ENCODE data around the gene CREB3L4. TPM values are rescaled to one million over a fixed set of nuclear protein-coding genes. Genes with fewer than 3 reads are reported as not detected.

Gene CREB3L4
- total and polyA plus RNA-seq, 4 donors, result 4.4 to 10.3 (median 8.8) TPM

DNA sequence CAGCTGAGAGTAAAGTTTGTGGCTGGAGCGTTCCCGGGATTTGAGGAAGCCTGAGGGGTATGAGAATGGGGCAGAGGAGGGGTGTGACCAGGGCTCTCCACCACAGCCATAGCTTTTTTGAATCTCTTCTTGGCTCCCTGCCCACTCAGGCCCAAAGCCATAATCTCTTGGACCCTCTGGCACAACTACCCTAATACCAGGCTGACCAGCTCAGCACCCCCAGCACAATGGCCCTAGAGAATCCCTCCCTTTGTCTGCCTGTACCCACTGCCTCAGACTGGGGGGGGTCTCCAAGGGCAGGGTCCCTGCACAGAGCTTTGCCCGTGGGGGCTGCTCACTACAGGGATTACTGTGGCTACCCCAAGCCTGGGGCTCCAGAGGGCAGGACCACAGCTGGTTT is 28.7 kb upstream of the CREB3L4 start:
- 96% methylated on average over 3 of the region's 3 CpGs for WGBS
- H3K27ac ChIP-seq (ENCODE audit: low read depth in 1 of 2, low read length in 2 of 2), result no peak overlapping the region
- no peaks in the 10 kb centered on the region for H3K9me3 ChIP-seq (ENCODE audit: control insufficient read depth in 4 of 4, low read length in 3 of 4)
- TF ChIP-seq NR2F2 (IDR thresholded peaks at IDR 0.05) (no peak), YY1 (IDR thresholded peaks at IDR 0.05) (no peak), FOXA1 (IDR thresholded peaks at IDR 0.05) (no peak), RAD21 (IDR thresholded peaks at IDR 0.05) (no peak), GABPA (IDR thresholded peaks at IDR 0.05 in 1 of 2, conservative IDR thresholded peaks at IDR 0.05 in 1 of 2) (no peak), FOXA2 (IDR thresholded peaks at IDR 0.05) (no peak), EGR1 (IDR thresholded peaks at IDR 0.05; ENCODE audit: low read depth in 2 of 2) (no peak)
- TF ChIP-seq, protein P1, sequence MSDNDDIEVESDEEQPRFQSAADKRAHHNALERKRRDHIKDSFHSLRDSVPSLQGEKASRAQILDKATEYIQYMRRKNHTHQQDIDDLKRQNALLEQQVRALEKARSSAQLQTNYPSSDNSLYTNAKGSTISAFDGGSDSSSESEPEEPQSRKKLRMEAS (IDR thresholded peaks at IDR 0.05), result no peak
- TF ChIP-seq, protein P2, sequence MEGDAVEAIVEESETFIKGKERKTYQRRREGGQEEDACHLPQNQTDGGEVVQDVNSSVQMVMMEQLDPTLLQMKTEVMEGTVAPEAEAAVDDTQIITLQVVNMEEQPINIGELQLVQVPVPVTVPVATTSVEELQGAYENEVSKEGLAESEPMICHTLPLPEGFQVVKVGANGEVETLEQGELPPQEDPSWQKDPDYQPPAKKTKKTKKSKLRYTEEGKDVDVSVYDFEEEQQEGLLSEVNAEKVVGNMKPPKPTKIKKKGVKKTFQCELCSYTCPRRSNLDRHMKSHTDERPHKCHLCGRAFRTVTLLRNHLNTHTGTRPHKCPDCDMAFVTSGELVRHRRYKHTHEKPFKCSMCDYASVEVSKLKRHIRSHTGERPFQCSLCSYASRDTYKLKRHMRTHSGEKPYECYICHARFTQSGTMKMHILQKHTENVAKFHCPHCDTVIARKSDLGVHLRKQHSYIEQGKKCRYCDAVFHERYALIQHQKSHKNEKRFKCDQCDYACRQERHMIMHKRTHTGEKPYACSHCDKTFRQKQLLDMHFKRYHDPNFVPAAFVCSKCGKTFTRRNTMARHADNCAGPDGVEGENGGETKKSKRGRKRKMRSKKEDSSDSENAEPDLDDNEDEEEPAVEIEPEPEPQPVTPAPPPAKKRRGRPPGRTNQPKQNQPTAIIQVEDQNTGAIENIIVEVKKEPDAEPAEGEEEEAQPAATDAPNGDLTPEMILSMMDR (IDR thresholded peaks at IDR 0.05; ENCODE audit: low read depth, low read length, missing input control), result no peak
- no peak for DNase-seq (ENCODE audit: low spot score)
- peaks cover 7 to 67% (median 42%) of the 10 kb centered on the region in 4 donors for H3K36me3 ChIP-seq (ENCODE audit: control insufficient read depth in 4 of 4, insufficient read depth in 3 of 4, low read depth in 1 of 4, low read length in 3 of 4)
- H3K27me3 ChIP-seq (ENCODE audit: control insufficient read depth in 4 of 4, insufficient read depth in 4 of 4, low read length in 3 of 4), result no peaks in the 10 kb centered on the region
- no peak overlapping the region for H3K9ac ChIP-seq (ENCODE audit: low read depth in 1 of 2, low read length in 2 of 2)
- H3K4me3 ChIP-seq (ENCODE audit: low read depth in 1 of 3, low read length in 3 of 3), result no peak overlapping the region
- peaks cover 8 to 12% (median 10%) of the 10 kb centered on the region in 4 donors for H3K4me1 ChIP-seq (ENCODE audit: control insufficient read depth in 4 of 4, insufficient read depth in 4 of 4, low read length in 3 of 4)

DNA sequence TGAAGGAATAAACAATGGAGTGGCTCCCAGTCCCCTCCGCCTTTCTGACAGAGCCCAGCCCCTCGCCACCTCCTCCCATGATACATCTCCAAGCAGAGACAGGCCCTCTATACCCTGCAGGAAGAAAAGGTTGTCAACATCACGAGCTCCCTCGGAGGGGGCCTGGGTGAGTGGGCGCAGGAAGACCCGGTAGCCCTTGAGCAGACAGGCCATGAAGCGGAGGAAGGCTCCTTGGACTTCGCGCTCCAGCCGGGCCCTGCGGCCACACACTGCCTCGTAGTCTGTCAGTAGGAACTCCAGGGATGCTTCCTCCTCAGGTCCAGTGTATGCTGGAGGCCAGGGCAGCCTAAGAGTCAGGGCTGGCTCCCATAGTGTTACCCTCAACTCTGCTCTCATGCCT is 28.2 kb upstream of the CREB3L4 start:
- Histone ChIP-seq H3K4me3 (ENCODE audit: low read depth in 1 of 3, low read length in 3 of 3) (no peak overlapping the region), H3K9ac (ENCODE audit: low read depth in 1 of 2, low read length in 2 of 2) (no peak overlapping the region), H3K27ac (ENCODE audit: low read depth in 1 of 2, low read length in 2 of 2) (no peak overlapping the region), H3K27me3 (ENCODE audit: control insufficient read depth in 4 of 4, insufficient read depth in 4 of 4, low read length in 3 of 4) (no peaks in the 10 kb centered on the region), H3K9me3 (ENCODE audit: control insufficient read depth in 4 of 4, low read length in 3 of 4) (no peaks in the 10 kb centered on the region), H3K36me3 (ENCODE audit: control insufficient read depth in 4 of 4, insufficient read depth in 3 of 4, low read depth in 1 of 4, low read length in 3 of 4) (peaks cover 7 to 62% (median 40%) of the 10 kb centered on the region in 4 donors), H3K4me1 (ENCODE audit: control insufficient read depth in 4 of 4, insufficient read depth in 4 of 4, low read length in 3 of 4) (peaks cover 10 to 17% (median 12%) of the 10 kb centered on the region in 4 donors)
- TF ChIP-seq YY1 (IDR thresholded peaks at IDR 0.05), result no peak
- TF ChIP-seq, protein P3, sequence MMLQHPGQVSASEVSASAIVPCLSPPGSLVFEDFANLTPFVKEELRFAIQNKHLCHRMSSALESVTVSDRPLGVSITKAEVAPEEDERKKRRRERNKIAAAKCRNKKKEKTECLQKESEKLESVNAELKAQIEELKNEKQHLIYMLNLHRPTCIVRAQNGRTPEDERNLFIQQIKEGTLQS (IDR thresholded peaks at IDR 0.05), result no peak
- no peak for TF ChIP-seq NR2F2 (IDR thresholded peaks at IDR 0.05)
- TF ChIP-seq FOXA2 (IDR thresholded peaks at IDR 0.05), result no peak
- TF ChIP-seq, protein P4, sequence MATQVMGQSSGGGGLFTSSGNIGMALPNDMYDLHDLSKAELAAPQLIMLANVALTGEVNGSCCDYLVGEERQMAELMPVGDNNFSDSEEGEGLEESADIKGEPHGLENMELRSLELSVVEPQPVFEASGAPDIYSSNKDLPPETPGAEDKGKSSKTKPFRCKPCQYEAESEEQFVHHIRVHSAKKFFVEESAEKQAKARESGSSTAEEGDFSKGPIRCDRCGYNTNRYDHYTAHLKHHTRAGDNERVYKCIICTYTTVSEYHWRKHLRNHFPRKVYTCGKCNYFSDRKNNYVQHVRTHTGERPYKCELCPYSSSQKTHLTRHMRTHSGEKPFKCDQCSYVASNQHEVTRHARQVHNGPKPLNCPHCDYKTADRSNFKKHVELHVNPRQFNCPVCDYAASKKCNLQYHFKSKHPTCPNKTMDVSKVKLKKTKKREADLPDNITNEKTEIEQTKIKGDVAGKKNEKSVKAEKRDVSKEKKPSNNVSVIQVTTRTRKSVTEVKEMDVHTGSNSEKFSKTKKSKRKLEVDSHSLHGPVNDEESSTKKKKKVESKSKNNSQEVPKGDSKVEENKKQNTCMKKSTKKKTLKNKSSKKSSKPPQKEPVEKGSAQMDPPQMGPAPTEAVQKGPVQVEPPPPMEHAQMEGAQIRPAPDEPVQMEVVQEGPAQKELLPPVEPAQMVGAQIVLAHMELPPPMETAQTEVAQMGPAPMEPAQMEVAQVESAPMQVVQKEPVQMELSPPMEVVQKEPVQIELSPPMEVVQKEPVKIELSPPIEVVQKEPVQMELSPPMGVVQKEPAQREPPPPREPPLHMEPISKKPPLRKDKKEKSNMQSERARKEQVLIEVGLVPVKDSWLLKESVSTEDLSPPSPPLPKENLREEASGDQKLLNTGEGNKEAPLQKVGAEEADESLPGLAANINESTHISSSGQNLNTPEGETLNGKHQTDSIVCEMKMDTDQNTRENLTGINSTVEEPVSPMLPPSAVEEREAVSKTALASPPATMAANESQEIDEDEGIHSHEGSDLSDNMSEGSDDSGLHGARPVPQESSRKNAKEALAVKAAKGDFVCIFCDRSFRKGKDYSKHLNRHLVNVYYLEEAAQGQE (IDR thresholded peaks at IDR 0.05), result no peak
- no peak for TF ChIP-seq EGR1 (IDR thresholded peaks at IDR 0.05; ENCODE audit: low read depth in 2 of 2)
- TF ChIP-seq FOXA1 (IDR thresholded peaks at IDR 0.05), result no peak
- DNase-seq (ENCODE audit: low spot score), result no peak
- WGBS, result 98% methylated on average over 12 of the region's 12 CpGs

DNA sequence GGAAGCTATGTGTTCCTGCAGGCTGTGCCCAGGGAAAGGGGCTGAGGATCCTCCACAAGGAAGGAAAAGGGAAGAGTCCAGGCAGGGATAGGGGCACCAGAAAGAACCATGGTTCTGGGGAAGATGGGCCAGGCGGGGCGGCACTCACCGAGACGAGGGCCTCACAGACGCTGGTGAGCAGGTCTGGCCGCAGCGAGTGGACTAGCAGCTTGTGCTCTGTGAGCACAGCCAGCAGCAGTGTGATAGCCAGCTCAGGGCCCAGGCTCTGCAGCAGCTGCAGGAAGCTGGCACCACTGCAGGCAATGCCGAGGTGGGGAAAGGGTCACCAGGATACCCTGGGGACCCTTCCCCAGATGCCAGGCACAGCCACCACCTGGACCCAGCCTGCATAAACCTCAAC is 26.9 kb upstream of the CREB3L4 start:
- peaks cover 10 to 30% (median 16%) of the 10 kb centered on the region in 4 donors for H3K4me1 ChIP-seq (ENCODE audit: control insufficient read depth in 4 of 4, insufficient read depth in 4 of 4, low read length in 3 of 4)
- no peak overlapping the region for H3K9ac ChIP-seq (ENCODE audit: low read depth in 1 of 2, low read length in 2 of 2)
- DNase-seq (ENCODE audit: low spot score), result no peak
- H3K27me3 ChIP-seq (ENCODE audit: control insufficient read depth in 4 of 4, insufficient read depth in 4 of 4, low read length in 3 of 4), result no peaks in the 10 kb centered on the region
- H3K27ac ChIP-seq (ENCODE audit: low read depth in 1 of 2, low read length in 2 of 2), result no peak overlapping the region
- TF ChIP-seq NR2F2 (IDR thresholded peaks at IDR 0.05), result no peak
- TF ChIP-seq GABPA (IDR thresholded peaks at IDR 0.05 in 1 of 2, conservative IDR thresholded peaks at IDR 0.05 in 1 of 2), result no peak
- no peak for TF ChIP-seq HNF4A (conservative IDR thresholded peaks at IDR 0.05)
- TF ChIP-seq, protein P5, sequence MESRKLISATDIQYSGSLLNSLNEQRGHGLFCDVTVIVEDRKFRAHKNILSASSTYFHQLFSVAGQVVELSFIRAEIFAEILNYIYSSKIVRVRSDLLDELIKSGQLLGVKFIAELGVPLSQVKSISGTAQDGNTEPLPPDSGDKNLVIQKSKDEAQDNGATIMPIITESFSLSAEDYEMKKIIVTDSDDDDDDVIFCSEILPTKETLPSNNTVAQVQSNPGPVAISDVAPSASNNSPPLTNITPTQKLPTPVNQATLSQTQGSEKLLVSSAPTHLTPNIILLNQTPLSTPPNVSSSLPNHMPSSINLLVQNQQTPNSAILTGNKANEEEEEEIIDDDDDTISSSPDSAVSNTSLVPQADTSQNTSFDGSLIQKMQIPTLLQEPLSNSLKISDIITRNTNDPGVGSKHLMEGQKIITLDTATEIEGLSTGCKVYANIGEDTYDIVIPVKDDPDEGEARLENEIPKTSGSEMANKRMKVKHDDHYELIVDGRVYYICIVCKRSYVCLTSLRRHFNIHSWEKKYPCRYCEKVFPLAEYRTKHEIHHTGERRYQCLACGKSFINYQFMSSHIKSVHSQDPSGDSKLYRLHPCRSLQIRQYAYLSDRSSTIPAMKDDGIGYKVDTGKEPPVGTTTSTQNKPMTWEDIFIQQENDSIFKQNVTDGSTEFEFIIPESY (IDR thresholded peaks at IDR 0.05), result no peak
- TF ChIP-seq YY1 (IDR thresholded peaks at IDR 0.05), result no peak
- TF ChIP-seq EGR1 (IDR thresholded peaks at IDR 0.05; ENCODE audit: low read depth in 2 of 2), result no peak
- no peak for TF ChIP-seq JUND (IDR thresholded peaks at IDR 0.05)
- H3K9me3 ChIP-seq (ENCODE audit: control insufficient read depth in 4 of 4, low read length in 3 of 4), result no peaks in the 10 kb centered on the region
- peaks cover 7 to 52% (median 31%) of the 10 kb centered on the region in 4 donors for H3K36me3 ChIP-seq (ENCODE audit: control insufficient read depth in 4 of 4, insufficient read depth in 3 of 4, low read depth in 1 of 4, low read length in 3 of 4)
- H3K4me3 ChIP-seq (ENCODE audit: low read depth in 1 of 3, low read length in 3 of 3), result no peak overlapping the region
- 97% methylated on average over 8 of the region's 8 CpGs for WGBS
